Mesothelial cell of epicardium (in vitro differentiated cells): Measurements from ENCODE around the gene CCNY. TPM values are rescaled to one million over a fixed set of nuclear protein-coding genes. Genes with fewer than 3 reads are reported as not detected.
A peak's percentile ranks its signal among the peaks of the same experiment; 100 is the strongest.

Source experiments
- DNase-seq, 2 experiments: peaks; one replicate each; pipeline ENCODE4 v3.0.0; 2021; ENCODE audit warnings: low spot score in 2 of 2; ENCODE audit not compliant: unreplicated experiment in 2 of 2
- H3K27ac Mint-ChIP-seq: 2 replicates; pipeline ENCODE4 v1.8.0; 2021; ENCODE audit warnings: mixed read lengths
- H3K27me3 Mint-ChIP-seq: 2 replicates; pipeline ENCODE4 v1.8.0; 2021; ENCODE audit warnings: low read depth, mixed read lengths
- H3K36me3 Mint-ChIP-seq: 2 replicates; pipeline ENCODE4 v1.8.0; 2021; ENCODE audit warnings: mixed read lengths
- H3K4me1 Mint-ChIP-seq: 2 replicates; pipeline ENCODE4 v1.8.0; 2021; ENCODE audit warnings: mixed read lengths
- H3K4me3 Mint-ChIP-seq: 2 replicates; pipeline ENCODE4 v1.8.0; 2021; ENCODE audit warnings: mild to moderate bottlenecking, moderate library complexity, mixed read lengths
- H3K9me3 Mint-ChIP-seq: 2 replicates; pipeline ENCODE4 v1.8.0; 2021; ENCODE audit warnings: mixed read lengths
- CTCF ChIP-seq: fragments of 200-600 bp; sonication (generic); IDR thresholded peaks from one replicate; pipeline ENCODE4 v1.5.0; 2021; ENCODE audit warnings: antibody characterized with exemption; ENCODE audit not compliant: unreplicated experiment
- total RNA-seq: library from RNA; stranded (reverse); gene quantifications from 3 replicates; pipeline ENCODE4 v1.2.1, GENCODE V29; 2021

Gene CCNY
- total RNA-seq, 1 donor from 2014 or later, result 75.4 TPM

GRCh38 chr10:35372329-35372728 lies 36.0 kb downstream of the CCNY start:
- peaks cover 23% of the 10 kb centered on the region for H3K4me1 Mint-ChIP-seq
- no peak for DNase-seq
- TF ChIP-seq CTCF, result no peak
- no peaks in the 10 kb centered on the region for H3K27me3 Mint-ChIP-seq
- H3K9me3 Mint-ChIP-seq, result peaks cover 10% of the 10 kb centered on the region
- H3K4me3 Mint-ChIP-seq, result no peak overlapping the region
- H3K36me3 Mint-ChIP-seq, result peaks cover 14% of the 10 kb centered on the region
- no peak overlapping the region for H3K27ac Mint-ChIP-seq

- no peak for DNase-seq
- no peak overlapping the region for H3K4me3 Mint-ChIP-seq
- TF ChIP-seq CTCF, result no peak
- H3K36me3 Mint-ChIP-seq, result peaks cover 14% of the 10 kb centered on the region
- peaks cover 25% of the 10 kb centered on the region for H3K4me1 Mint-ChIP-seq
- no peak overlapping the region for H3K27ac Mint-ChIP-seq
- H3K27me3 Mint-ChIP-seq, result no peaks in the 10 kb centered on the region
- H3K9me3 Mint-ChIP-seq, result peaks cover 10% of the 10 kb centered on the region
These were observed 38.9 kb downstream of the CCNY start for GRCh38 chr10:35375091-35375765.

DNA sequence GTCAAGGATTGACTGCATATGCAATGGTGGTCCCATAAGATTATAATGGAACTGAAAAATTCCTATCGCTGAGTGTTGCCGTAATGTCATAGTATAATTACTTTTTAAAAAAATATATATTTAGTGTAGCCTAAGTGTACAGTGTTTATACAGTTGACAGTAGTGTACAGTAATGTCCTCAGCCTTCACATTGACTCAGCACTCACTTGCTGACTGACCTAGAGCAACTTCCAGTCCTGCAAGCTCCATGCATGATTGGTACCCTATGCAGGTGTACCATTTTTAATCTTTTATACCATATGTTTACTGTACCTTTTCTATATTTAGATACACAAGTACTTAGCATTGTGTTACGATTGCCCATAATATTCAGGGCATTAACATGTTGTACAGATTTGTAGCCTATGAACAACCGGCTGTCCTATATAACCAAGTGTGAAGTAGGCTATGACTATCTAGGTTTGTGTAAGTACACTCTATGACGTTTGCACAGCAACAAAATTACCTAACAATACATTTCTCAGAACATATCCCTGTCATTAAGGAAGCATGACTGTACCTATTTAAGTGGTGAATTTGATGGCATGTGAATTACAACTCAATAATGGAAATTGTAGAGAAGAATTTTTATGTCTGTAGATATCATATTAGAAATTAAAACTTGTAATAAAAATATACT lies 40.9 kb downstream of the CCNY start:
- no peak overlapping the region for H3K4me3 Mint-ChIP-seq
- H3K4me1 Mint-ChIP-seq, result peaks cover 36% of the 10 kb centered on the region
- no peak for DNase-seq
- no peak for TF ChIP-seq CTCF
- peaks cover 10% of the 10 kb centered on the region for H3K36me3 Mint-ChIP-seq
- peaks cover 10% of the 10 kb centered on the region for H3K9me3 Mint-ChIP-seq
- no peaks in the 10 kb centered on the region for H3K27me3 Mint-ChIP-seq
- no peak overlapping the region for H3K27ac Mint-ChIP-seq

- DNase-seq, result no peak
- H3K4me1 Mint-ChIP-seq, result peaks cover 32% of the 10 kb centered on the region
- TF ChIP-seq CTCF, result no peak
- H3K36me3 Mint-ChIP-seq, result peaks cover 10% of the 10 kb centered on the region
- H3K27me3 Mint-ChIP-seq, result no peaks in the 10 kb centered on the region
- H3K9me3 Mint-ChIP-seq, result peaks cover 10% of the 10 kb centered on the region
- peak overlapping the region; percentile 88 for H3K27ac Mint-ChIP-seq
- H3K4me3 Mint-ChIP-seq, result no peak overlapping the region
These were observed 42.4 kb downstream of the CCNY start for GRCh38 chr10:35378541-35379210.

DNA sequence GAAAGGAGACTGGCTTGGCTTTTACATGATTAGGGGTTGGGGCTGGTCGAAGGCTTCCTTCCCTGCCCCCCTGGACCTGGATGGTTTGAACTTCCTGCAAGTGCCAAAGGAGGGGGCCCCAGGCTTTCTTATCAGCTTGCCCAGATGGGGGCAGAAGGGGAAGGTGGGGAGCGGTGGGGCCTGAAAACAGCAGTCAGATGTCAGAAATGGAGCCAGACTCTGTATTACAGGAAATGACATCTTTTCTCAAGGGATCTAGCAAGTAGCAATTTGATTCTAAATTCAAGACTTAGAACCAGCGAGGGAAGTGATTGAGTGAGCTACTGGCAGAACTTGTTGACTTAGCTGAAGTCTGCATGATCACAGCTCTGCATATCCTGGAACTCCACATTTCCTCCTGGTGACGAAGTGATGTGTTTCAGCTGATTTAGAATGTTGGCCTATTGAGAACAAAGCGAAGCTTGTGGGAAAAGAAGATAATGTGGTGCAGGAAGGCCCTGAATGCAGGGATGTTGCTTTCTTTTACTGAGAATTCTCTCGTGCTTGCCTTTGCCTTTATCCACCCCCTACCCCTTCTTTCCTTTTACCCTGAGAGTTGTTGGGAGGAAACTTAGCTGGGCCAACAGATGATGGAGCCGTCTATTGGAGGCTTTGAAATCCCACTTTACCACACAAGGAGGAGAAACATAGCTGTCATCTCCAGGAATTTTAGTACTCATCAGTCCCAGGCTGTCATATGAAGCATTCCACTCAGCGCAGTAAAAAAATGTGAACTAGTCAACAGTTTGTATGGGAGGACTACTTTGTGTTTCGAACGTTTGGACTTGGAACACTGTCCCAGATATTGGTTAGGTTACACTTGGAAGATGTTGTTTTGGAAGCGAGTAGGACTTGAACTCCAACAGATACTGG lies 43.2 kb downstream of the CCNY start:
- Mint-ChIP-seq H3K4me3 (no peak overlapping the region), H3K9me3 (peaks cover 9% of the 10 kb centered on the region), H3K27me3 (no peaks in the 10 kb centered on the region), H3K4me1 (peaks cover 37% of the 10 kb centered on the region), H3K27ac (peak overlapping the region; percentile 88), H3K36me3 (peaks cover 9% of the 10 kb centered on the region)
- DNase-seq, result no peak
- TF ChIP-seq CTCF, result no peak
